ENCODE data around the gene C6orf58.

- no peak for TF ChIP-seq REST (IDR thresholded peaks at IDR 0.05; ENCODE audit: insufficient read depth in 1 of 2, low read depth in 2 of 2, low read length in 2 of 2)
- TF ChIP-seq TAF1 (IDR thresholded peaks at IDR 0.05; ENCODE audit: borderline replicate concordance, insufficient read depth, low read length) = no peak
- no peak for TF ChIP-seq POLR2AphosphoS5 (IDR thresholded peaks at IDR 0.05; ENCODE audit: low read depth, low read length)
Observed at GRCh38 chr6:127581576-127581975, 4.6 kb downstream of the C6orf58 start.

Data from PFSK-1 (cell line).